ENCODE measurements around the gene TMC2. TPM values are rescaled to one million over a fixed set of nuclear protein-coding genes. Genes with fewer than 3 reads are reported as not detected.
A peak's percentile ranks its signal among the peaks of the same experiment; 100 is the strongest.

The TMC2 gene
- polyA plus RNA-seq, 3 donors = not detected

DNA sequence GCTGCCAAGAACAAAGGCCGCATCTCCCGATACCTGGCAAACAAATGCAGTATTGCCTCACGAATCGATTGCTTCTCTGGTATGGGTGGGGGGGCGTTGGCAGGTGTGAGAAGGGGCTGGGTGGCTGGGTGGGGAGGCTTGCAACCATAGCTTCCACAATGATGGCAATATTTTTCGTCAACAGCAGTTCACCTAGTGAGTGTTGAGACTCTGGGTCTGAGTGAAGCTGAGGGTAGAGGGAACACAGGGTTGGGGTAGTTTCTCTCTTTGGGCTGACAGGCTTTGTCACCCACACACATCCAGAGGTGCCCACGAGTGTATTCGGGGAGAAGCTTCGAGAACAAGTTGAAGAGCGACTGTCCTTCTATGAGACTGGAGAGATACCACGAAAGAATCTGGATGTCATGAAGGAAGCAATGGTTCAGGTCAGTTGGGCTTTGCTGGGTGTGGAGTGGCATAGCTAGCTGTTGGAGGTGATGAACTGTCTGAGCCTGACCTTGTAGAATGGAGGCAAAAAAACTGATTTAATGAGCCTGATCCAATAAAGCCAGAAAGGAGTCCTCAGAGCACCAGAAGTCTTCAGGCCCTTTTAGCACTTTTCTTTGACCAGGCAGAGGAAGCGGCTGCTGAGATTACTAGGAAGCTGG is 120.2 kb downstream of the TMC2 start:
- Histone ChIP-seq H2AFZ (ENCODE audit: insufficient read depth, low read depth, low read length, poor library complexity, severe bottlenecking) (no peak overlapping the region), H3K4me2 (replicated peaks; ENCODE audit: extremely low read depth, low read length, poor library complexity, severe bottlenecking) (no peak overlapping the region), H3K27me3 (ENCODE audit: control insufficient read depth in 2 of 2, insufficient read depth in 2 of 2, low read length in 2 of 2) (no peaks in the 10 kb centered on the region), H3K9ac (ENCODE audit: insufficient read depth, low read length, poor library complexity, severe bottlenecking) (no peak overlapping the region), H3K79me2 (ENCODE audit: insufficient read depth, low read length) (peaks cover 48% of the 10 kb centered on the region), H3K27ac (ENCODE audit: low read depth in 1 of 2, low read length in 2 of 2) (no peak overlapping the region), H3K36me3 (replicated peaks in 1 of 2; ENCODE audit: control insufficient read depth in 1 of 2, insufficient read depth in 2 of 2, low read length in 2 of 2) (peaks cover 73 to 79% of the 10 kb centered on the region in 2 donors), H3K4me3 (replicated peaks in 1 of 3; ENCODE audit: low read depth in 2 of 3, low read length in 3 of 3) (no peak overlapping the region), H4K20me1 (ENCODE audit: insufficient read depth, low read length) (peaks cover 47% of the 10 kb centered on the region), H3K4me1 (ENCODE audit: control insufficient read depth in 1 of 2, insufficient read depth in 2 of 2, low read length in 2 of 2) (peaks cover 15 to 27% of the 10 kb centered on the region in 2 donors), H3K9me3 (replicated peaks in 1 of 2; ENCODE audit: control insufficient read depth in 1 of 2, insufficient read depth in 1 of 2, low read length in 2 of 2) (no peaks in the 10 kb centered on the region)
- H3K4me1 Mint-ChIP-seq = peaks cover 20% of the 10 kb centered on the region
- peak overlapping the region in 2 of 7 donors; percentile 30 to 70 for H3K27ac Mint-ChIP-seq
- TF ChIP-seq, protein P1, sequence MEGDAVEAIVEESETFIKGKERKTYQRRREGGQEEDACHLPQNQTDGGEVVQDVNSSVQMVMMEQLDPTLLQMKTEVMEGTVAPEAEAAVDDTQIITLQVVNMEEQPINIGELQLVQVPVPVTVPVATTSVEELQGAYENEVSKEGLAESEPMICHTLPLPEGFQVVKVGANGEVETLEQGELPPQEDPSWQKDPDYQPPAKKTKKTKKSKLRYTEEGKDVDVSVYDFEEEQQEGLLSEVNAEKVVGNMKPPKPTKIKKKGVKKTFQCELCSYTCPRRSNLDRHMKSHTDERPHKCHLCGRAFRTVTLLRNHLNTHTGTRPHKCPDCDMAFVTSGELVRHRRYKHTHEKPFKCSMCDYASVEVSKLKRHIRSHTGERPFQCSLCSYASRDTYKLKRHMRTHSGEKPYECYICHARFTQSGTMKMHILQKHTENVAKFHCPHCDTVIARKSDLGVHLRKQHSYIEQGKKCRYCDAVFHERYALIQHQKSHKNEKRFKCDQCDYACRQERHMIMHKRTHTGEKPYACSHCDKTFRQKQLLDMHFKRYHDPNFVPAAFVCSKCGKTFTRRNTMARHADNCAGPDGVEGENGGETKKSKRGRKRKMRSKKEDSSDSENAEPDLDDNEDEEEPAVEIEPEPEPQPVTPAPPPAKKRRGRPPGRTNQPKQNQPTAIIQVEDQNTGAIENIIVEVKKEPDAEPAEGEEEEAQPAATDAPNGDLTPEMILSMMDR (IDR thresholded peaks at IDR 0.05) = no peak
- intact Hi-C loops (cut with micrococcal nuclease) = no loop called here
- H3K27me3 Mint-ChIP-seq (ENCODE audit: low read depth in 3 of 3) = peaks cover 0 to 2% (median 0%) of the 10 kb centered on the region in 3 donors
- H3K4me3 Mint-ChIP-seq = no peak overlapping the region
- no peak for DNase-seq
- H3K9me3 Mint-ChIP-seq = no peaks in the 10 kb centered on the region
- peaks cover 74 to 80% of the 10 kb centered on the region in 2 donors for H3K36me3 Mint-ChIP-seq
- 100% methylated on average over 8 of the region's 12 CpGs for WGBS (ENCODE audit: insufficient coverage)

DNA sequence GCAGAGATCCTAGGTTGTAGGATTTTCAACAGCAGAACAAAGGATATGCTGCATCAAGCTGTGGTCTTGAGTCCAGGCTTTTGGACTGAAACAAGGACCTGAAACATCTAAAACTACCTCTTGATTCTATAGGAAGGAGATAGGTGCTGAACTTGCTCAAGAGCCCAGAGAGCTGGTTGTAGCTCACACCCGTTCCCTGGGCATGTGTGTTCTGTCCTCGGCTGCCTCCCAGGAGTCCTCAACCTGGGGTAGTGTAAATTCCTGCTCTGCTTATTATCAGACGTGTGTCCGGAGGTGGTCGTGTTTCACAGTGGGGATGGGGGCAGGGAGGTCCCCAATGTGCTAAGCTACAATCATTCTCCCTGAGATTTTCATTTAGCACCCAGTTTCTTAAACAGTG is 120.9 kb downstream of the TMC2 start:
- H3K36me3 Mint-ChIP-seq = peaks cover 80 to 86% of the 10 kb centered on the region in 2 donors
- H3K27ac ChIP-seq (ENCODE audit: low read depth in 1 of 2, low read length in 2 of 2) = no peak overlapping the region
- intact Hi-C loops (cut with micrococcal nuclease) = no loop called here
- peaks cover 13 to 22% of the 10 kb centered on the region in 2 donors for H3K4me1 ChIP-seq (ENCODE audit: control insufficient read depth in 1 of 2, insufficient read depth in 2 of 2, low read length in 2 of 2)
- H3K27me3 Mint-ChIP-seq (ENCODE audit: low read depth in 3 of 3) = peaks cover 0 to 2% (median 0%) of the 10 kb centered on the region in 3 donors
- WGBS (ENCODE audit: insufficient coverage) = 90% methylated on average over 2 of the region's 5 CpGs
- no peak overlapping the region for H3K4me2 ChIP-seq (replicated peaks; ENCODE audit: extremely low read depth, low read length, poor library complexity, severe bottlenecking)
- H3K4me3 Mint-ChIP-seq = no peak overlapping the region
- no peaks in the 10 kb centered on the region for H3K27me3 ChIP-seq (ENCODE audit: control insufficient read depth in 2 of 2, insufficient read depth in 2 of 2, low read length in 2 of 2)
- no peak for DNase-seq
- H3K4me1 Mint-ChIP-seq = peaks cover 18% of the 10 kb centered on the region
- H3K27ac Mint-ChIP-seq = peak overlapping the region in 3 of 7 donors; percentile 10 to 62 (median 61)
- H2AFZ ChIP-seq (ENCODE audit: insufficient read depth, low read depth, low read length, poor library complexity, severe bottlenecking) = no peak overlapping the region
- no peaks in the 10 kb centered on the region for H3K9me3 Mint-ChIP-seq
- H3K9me3 ChIP-seq (replicated peaks in 1 of 2; ENCODE audit: control insufficient read depth in 1 of 2, insufficient read depth in 1 of 2, low read length in 2 of 2) = no peaks in the 10 kb centered on the region
- H3K36me3 ChIP-seq (replicated peaks in 1 of 2; ENCODE audit: control insufficient read depth in 1 of 2, insufficient read depth in 2 of 2, low read length in 2 of 2) = peaks cover 80 to 85% of the 10 kb centered on the region in 2 donors
- TF ChIP-seq, protein P1 (IDR thresholded peaks at IDR 0.05) = no peak
- H3K4me3 ChIP-seq (replicated peaks in 1 of 3; ENCODE audit: low read depth in 2 of 3, low read length in 3 of 3) = no peak overlapping the region
- no peak overlapping the region for H3K9ac ChIP-seq (ENCODE audit: insufficient read depth, low read length, poor library complexity, severe bottlenecking)
- H4K20me1 ChIP-seq (ENCODE audit: insufficient read depth, low read length) = peaks cover 47% of the 10 kb centered on the region
- peaks cover 42% of the 10 kb centered on the region for H3K79me2 ChIP-seq (ENCODE audit: insufficient read depth, low read length)
